ENCODE data around the gene PPARD. TPM values are rescaled to one million over a fixed set of nuclear protein-coding genes. Genes with fewer than 3 reads are reported as not detected.
"Not testable (repeated sequence)": the region's sequence is repeated elsewhere in the genome, so short reads cannot be mapped to it uniquely, and the experiment has no call there.

PPARD gene
- polyA plus RNA-seq, 6 donors from 2014 or later, result 5.6 to 13.9 (median 5.7) TPM; not detected in 1

- H3K4me1 Mint-ChIP-seq, result peaks cover 23 to 40% (median 31%) of the 10 kb centered on the region in 3 donors
- H3K36me3 Mint-ChIP-seq, result peaks cover 10 to 22% of the 10 kb centered on the region in 2 donors
- ATAC-seq (ENCODE audit: low read depth in 2 of 2) (no peak), DNase-seq (no peak)
- H3K4me3 Mint-ChIP-seq, result peak overlapping the region in 1 of 8 donors; percentile 58
- H3K9me3 Mint-ChIP-seq, result peaks cover 0 to 5% (median 3%) of the 10 kb centered on the region in 7 donors
- H3K27me3 Mint-ChIP-seq, result no peaks in the 10 kb centered on the region
- H3K27ac Mint-ChIP-seq, result no peak overlapping the region
Observed at GRCh38 chr6:35385457-35386202, 43.3 kb downstream of the PPARD start.

- ATAC-seq (ENCODE audit: low read depth in 2 of 2) (no peak), DNase-seq (no peak)
- Mint-ChIP-seq H3K4me1 (peaks cover 22 to 29% (median 27%) of the 10 kb centered on the region in 3 donors), H3K27me3 (no peaks in the 10 kb centered on the region), H3K4me3 (no peak overlapping the region), H3K9me3 (peaks cover 0 to 3% (median 1%) of the 10 kb centered on the region in 7 donors), H3K36me3 (peaks cover 4 to 8% of the 10 kb centered on the region in 2 donors), H3K27ac (peak overlapping the region in 1 of 6 donors; percentile 81)
Observed at GRCh38 chr6:35386989-35387388, 44.6 kb downstream of the PPARD start.

GRCh38 chr6:35388030-35388429 is 45.7 kb downstream of the PPARD start:
- H3K36me3 Mint-ChIP-seq, result peaks cover 3 to 4% of the 10 kb centered on the region in 2 donors
- peaks cover 26 to 39% (median 28%) of the 10 kb centered on the region in 3 donors for H3K4me1 Mint-ChIP-seq
- H3K9me3 Mint-ChIP-seq, result peaks cover 0 to 2% (median 0%) of the 10 kb centered on the region in 7 donors
- DNase-seq (no peak), ATAC-seq (ENCODE audit: low read depth in 2 of 2) (no peak)
- H3K27me3 Mint-ChIP-seq, result no peaks in the 10 kb centered on the region
- peak overlapping the region in 2 of 6 donors; percentile 79 to 89 for H3K27ac Mint-ChIP-seq
- no peak overlapping the region for H3K4me3 Mint-ChIP-seq

- peak overlapping the region in 1 of 6 donors; percentile 41 for H3K27ac Mint-ChIP-seq
- DNase-seq (no peak), ATAC-seq (ENCODE audit: low read depth in 2 of 2) (no peak)
- H3K4me3 Mint-ChIP-seq, result no peak overlapping the region
- no peaks in the 10 kb centered on the region for H3K27me3 Mint-ChIP-seq
- peaks cover 0 to 4% of the 10 kb centered on the region in 2 donors for H3K36me3 Mint-ChIP-seq
- H3K4me1 Mint-ChIP-seq, result peaks cover 33 to 47% (median 36%) of the 10 kb centered on the region in 3 donors
- H3K9me3 Mint-ChIP-seq, result no peaks in the 10 kb centered on the region
Observed at GRCh38 chr6:35388772-35389352, 46.5 kb downstream of the PPARD start.

- H3K9me3 Mint-ChIP-seq; DNase-seq; H3K27me3 Mint-ChIP-seq; H3K4me3 Mint-ChIP-seq; ATAC-seq (ENCODE audit: low read depth in 2 of 2); H3K36me3 Mint-ChIP-seq: not testable (repeated sequence)
- Mint-ChIP-seq H3K27ac (peak overlapping the region in 1 of 6 donors; percentile 63), H3K4me1 (peaks cover 37 to 51% (median 41%) of the 10 kb centered on the region in 3 donors)
Observed at GRCh38 chr6:35389386-35389785, 47.0 kb downstream of the PPARD start.

GRCh38 chr6:35391240-35391968 is 49.0 kb downstream of the PPARD start:
- H3K9me3 Mint-ChIP-seq, result no peaks in the 10 kb centered on the region
- H3K27me3 Mint-ChIP-seq, result no peaks in the 10 kb centered on the region
- no peak overlapping the region for H3K4me3 Mint-ChIP-seq
- no peak for ATAC-seq (ENCODE audit: low read depth in 2 of 2)
- H3K36me3 Mint-ChIP-seq, result no peaks in the 10 kb centered on the region
- peaks cover 40 to 65% (median 52%) of the 10 kb centered on the region in 3 donors for H3K4me1 Mint-ChIP-seq
- no peak for DNase-seq
- H3K27ac Mint-ChIP-seq, result no peak overlapping the region

- Mint-ChIP-seq H3K4me3 (no peak overlapping the region), H3K27ac (peak overlapping the region in 2 of 6 donors; percentile 47 to 70), H3K4me1 (peaks cover 40 to 69% (median 52%) of the 10 kb centered on the region in 3 donors)
Observed at GRCh38 chr6:35392111-35392702, 49.8 kb downstream of the PPARD start.

GRCh38 chr6:35392773-35393672 is 50.7 kb downstream of the PPARD start:
- peaks cover 38 to 69% (median 52%) of the 10 kb centered on the region in 3 donors for H3K4me1 Mint-ChIP-seq
- peak overlapping the region in 2 of 8 donors; percentile 29 to 63 for H3K4me3 Mint-ChIP-seq

More at GRCh38 chr6:35392111-35392702, 49.8 kb downstream of the PPARD start:
- DNase-seq (no peak), ATAC-seq (ENCODE audit: low read depth in 2 of 2) (no peak)
- H3K9me3 Mint-ChIP-seq, result no peaks in the 10 kb centered on the region
- peaks cover 0 to 5% of the 10 kb centered on the region in 2 donors for H3K36me3 Mint-ChIP-seq
- H3K27me3 Mint-ChIP-seq, result no peaks in the 10 kb centered on the region

GRCh38 chr6:35396991-35397390 is 54.6 kb downstream of the PPARD start:
- DNase-seq, result no peak
- Mint-ChIP-seq H3K36me3 (peaks cover 8 to 20% of the 10 kb centered on the region in 2 donors), H3K27me3 (no peaks in the 10 kb centered on the region), H3K4me1 (peaks cover 42 to 56% (median 46%) of the 10 kb centered on the region in 3 donors), H3K27ac (peak overlapping the region in 2 of 6 donors; percentile 19 to 76), H3K4me3 (no peak overlapping the region), H3K9me3 (no peaks in the 10 kb centered on the region)
- no peak for ATAC-seq (ENCODE audit: low read depth in 2 of 2)

More at GRCh38 chr6:35392773-35393672, 50.7 kb downstream of the PPARD start:
- Mint-ChIP-seq H3K9me3 (no peaks in the 10 kb centered on the region), H3K36me3 (peaks cover 1 to 12% of the 10 kb centered on the region in 2 donors), H3K27ac (peak overlapping the region in 3 of 6 donors; percentile 21 to 84 (median 59)), H3K27me3 (no peaks in the 10 kb centered on the region)
- no peak for ATAC-seq (ENCODE audit: low read depth in 2 of 2)
- no peak for DNase-seq

GRCh38 chr6:35397806-35398418 is 55.6 kb downstream of the PPARD start:
- Mint-ChIP-seq H3K4me3 (no peak overlapping the region), H3K9me3 (no peaks in the 10 kb centered on the region), H3K4me1 (peaks cover 36 to 54% (median 48%) of the 10 kb centered on the region in 3 donors), H3K36me3 (peaks cover 8 to 20% of the 10 kb centered on the region in 2 donors), H3K27me3 (no peaks in the 10 kb centered on the region), H3K27ac (peak overlapping the region in 3 of 6 donors; percentile 24 to 64 (median 51))
- DNase-seq (no peak), ATAC-seq (ENCODE audit: low read depth in 2 of 2) (no peak)

GRCh38 chr6:35398526-35398925 is 56.2 kb downstream of the PPARD start:
- no peak for ATAC-seq (ENCODE audit: low read depth in 2 of 2)
- peaks cover 33 to 51% (median 44%) of the 10 kb centered on the region in 3 donors for H3K4me1 Mint-ChIP-seq
- H3K4me3 Mint-ChIP-seq, result no peak overlapping the region
- H3K36me3 Mint-ChIP-seq, result peaks cover 8 to 20% of the 10 kb centered on the region in 2 donors
- H3K9me3 Mint-ChIP-seq, result no peaks in the 10 kb centered on the region
- no peak for DNase-seq
- H3K27me3 Mint-ChIP-seq, result no peaks in the 10 kb centered on the region
- peak overlapping the region in 2 of 6 donors; percentile 19 to 24 for H3K27ac Mint-ChIP-seq

- H3K9me3 Mint-ChIP-seq, result no peaks in the 10 kb centered on the region
- peaks cover 8 to 20% of the 10 kb centered on the region in 2 donors for H3K36me3 Mint-ChIP-seq
- peak overlapping the region in 1 of 6 donors; percentile 67 for H3K27ac Mint-ChIP-seq
- peaks cover 28 to 51% (median 34%) of the 10 kb centered on the region in 3 donors for H3K4me1 Mint-ChIP-seq
- H3K4me3 Mint-ChIP-seq, result no peak overlapping the region
- ATAC-seq (ENCODE audit: low read depth in 2 of 2) (no peak), DNase-seq (no peak)
- no peaks in the 10 kb centered on the region for H3K27me3 Mint-ChIP-seq
Observed at GRCh38 chr6:35400111-35400510, 57.8 kb downstream of the PPARD start.
